ENCODE results near the gene ZNHIT1. TPM values are rescaled to one million over a fixed set of nuclear protein-coding genes. Genes with fewer than 3 reads are reported as not detected.

The ZNHIT1 gene
- total and polyA plus RNA-seq, 2 donors (not counting 3 experiments of a cell fraction or from before 2014, with no cell fraction given), result 74.1 to 89.9 TPM

DNA sequence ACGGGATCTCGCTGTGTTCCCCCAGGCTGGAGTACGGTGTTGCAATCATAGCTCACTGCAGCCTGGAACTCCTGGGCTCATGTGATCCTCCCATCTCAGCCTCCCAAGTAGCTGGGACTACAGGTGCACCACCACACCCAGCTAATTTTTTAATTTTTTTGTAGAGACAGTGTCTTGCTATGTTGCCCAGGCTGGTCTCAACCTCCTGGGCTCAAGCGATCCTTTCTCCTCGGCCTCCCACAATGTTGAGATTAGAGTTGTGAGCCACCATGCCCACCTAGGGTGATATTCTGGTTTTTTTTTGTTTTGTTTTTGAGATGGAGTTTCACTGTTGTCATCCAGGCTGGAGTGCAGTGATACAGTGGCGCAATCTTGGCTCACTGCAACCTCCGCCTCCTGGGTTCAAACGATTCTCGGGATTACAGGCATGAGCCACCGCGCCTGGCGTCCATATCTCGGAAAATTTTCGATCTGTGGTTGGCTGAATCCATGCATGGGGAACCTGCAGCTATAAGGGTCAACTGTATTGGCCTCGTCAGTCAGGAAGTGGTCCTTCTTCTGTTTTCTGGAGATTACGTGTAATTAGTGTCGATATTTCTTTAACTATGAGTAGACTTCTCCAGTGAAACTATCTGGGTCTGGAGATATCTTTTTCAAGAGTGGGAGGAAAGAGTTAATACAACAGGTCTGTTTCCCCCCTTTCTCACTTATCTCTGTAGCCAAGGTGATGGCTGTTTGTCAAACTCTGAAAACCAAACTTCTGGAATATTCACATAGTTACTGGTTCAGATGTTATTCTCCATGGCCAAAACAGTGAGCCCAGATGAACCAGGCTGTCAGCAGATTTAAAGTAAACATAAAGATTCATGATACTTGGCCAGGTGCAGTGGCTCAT, 47.9 kb downstream of the ZNHIT1 start:
- no peak overlapping the region for H3K4me3 ChIP-seq (replicated peaks in 1 of 3; ENCODE audit: insufficient read depth in 1 of 3, low read depth in 1 of 3, low read length in 3 of 3)
- H3K9me3 ChIP-seq (replicated peaks; ENCODE audit: control insufficient read depth, insufficient read depth, low read length), result no peaks in the 10 kb centered on the region
- no peaks in the 10 kb centered on the region for H3K27me3 ChIP-seq (ENCODE audit: control insufficient read depth in 2 of 2, insufficient read depth in 2 of 2, low read length in 2 of 2)
- no peak overlapping the region for H3K9ac ChIP-seq (replicated peaks; ENCODE audit: extremely low read depth, insufficient read depth, low read length)
- dilution Hi-C loops (cut with MboI; ENCODE audit: extremely low pct_ligation_motif_present, low sequenced_read_pairs) (no loop called here), intact Hi-C loops (cut with micrococcal nuclease) (no loop called here)
- no peaks in the 10 kb centered on the region for H3K79me2 ChIP-seq (ENCODE audit: control insufficient read depth, insufficient read depth, low read length)
- no TSS peak for BruUV-seq (replicated peaks)
- no peak for TF ChIP-seq FOS (IDR thresholded peaks at IDR 0.05; ENCODE audit: borderline replicate concordance, insufficient read depth, low read length)
- TF ChIP-seq GATA2 (IDR thresholded peaks at IDR 0.05; ENCODE audit: insufficient read depth, insufficient read length, low read depth, low read length), result no peak
- TF ChIP-seq JUN (IDR thresholded peaks at IDR 0.05; ENCODE audit: borderline replicate concordance, insufficient read depth, insufficient read length, low read depth), result no peak
- TF ChIP-seq, protein P1, sequence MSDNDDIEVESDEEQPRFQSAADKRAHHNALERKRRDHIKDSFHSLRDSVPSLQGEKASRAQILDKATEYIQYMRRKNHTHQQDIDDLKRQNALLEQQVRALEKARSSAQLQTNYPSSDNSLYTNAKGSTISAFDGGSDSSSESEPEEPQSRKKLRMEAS (IDR thresholded peaks at IDR 0.05; ENCODE audit: insufficient read depth, insufficient read length), result no peak
- no peak for TF ChIP-seq EZH2 (IDR thresholded peaks at IDR 0.05; ENCODE audit: borderline replicate concordance, low read depth, low read length, severe bottlenecking)
- TF ChIP-seq, protein P2, sequence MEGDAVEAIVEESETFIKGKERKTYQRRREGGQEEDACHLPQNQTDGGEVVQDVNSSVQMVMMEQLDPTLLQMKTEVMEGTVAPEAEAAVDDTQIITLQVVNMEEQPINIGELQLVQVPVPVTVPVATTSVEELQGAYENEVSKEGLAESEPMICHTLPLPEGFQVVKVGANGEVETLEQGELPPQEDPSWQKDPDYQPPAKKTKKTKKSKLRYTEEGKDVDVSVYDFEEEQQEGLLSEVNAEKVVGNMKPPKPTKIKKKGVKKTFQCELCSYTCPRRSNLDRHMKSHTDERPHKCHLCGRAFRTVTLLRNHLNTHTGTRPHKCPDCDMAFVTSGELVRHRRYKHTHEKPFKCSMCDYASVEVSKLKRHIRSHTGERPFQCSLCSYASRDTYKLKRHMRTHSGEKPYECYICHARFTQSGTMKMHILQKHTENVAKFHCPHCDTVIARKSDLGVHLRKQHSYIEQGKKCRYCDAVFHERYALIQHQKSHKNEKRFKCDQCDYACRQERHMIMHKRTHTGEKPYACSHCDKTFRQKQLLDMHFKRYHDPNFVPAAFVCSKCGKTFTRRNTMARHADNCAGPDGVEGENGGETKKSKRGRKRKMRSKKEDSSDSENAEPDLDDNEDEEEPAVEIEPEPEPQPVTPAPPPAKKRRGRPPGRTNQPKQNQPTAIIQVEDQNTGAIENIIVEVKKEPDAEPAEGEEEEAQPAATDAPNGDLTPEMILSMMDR (IDR thresholded peaks at IDR 0.05; ENCODE audit: extremely low read depth in 1 of 2, insufficient read depth in 1 of 2, low read depth in 1 of 2, low read length in 2 of 2), result no peak
- no peak overlapping the region for H3K4me2 ChIP-seq (ENCODE audit: insufficient read depth, low read length)
- FAIRE-seq (no peak), DNase-seq (ENCODE audit: low read depth, low spot score) (no peak)
- ChIA-PET POLR2A (no interaction called here), CTCF (interaction anchor here (1.0 to 2.4 kb wide), 3 partner anchors 12 to 122 kb away, joined by 3 to 5 read pairs (median 4); no protein-coding TSS in a partner anchor)
- no peak overlapping the region for H3K27ac ChIP-seq (ENCODE audit: insufficient read depth, low read depth, low read length)
- H3K36me3 ChIP-seq (ENCODE audit: control insufficient read depth in 2 of 2, extremely low read depth in 1 of 2, insufficient read depth in 2 of 2, low read length in 2 of 2), result no peaks in the 10 kb centered on the region
- H3K4me1 ChIP-seq (ENCODE audit: control insufficient read depth, extremely low read depth, insufficient read depth, low read length), result no peaks in the 10 kb centered on the region
- no peak overlapping the region for H2AFZ ChIP-seq (ENCODE audit: low read depth, low read length)
- no peaks in the 10 kb centered on the region for H4K20me1 ChIP-seq (replicated peaks; ENCODE audit: control insufficient read depth, extremely low read depth, insufficient read depth, low read length)
- H3K9me1 ChIP-seq (replicated peaks; ENCODE audit: control insufficient read depth, extremely low read depth, insufficient read depth, low read length), result no peaks in the 10 kb centered on the region
